Suprapubic skin (tissue), 3 donors: ENCODE data around the gene C9orf152.

Source experiments
- CTCF ChIP-seq, 2 donors: fragments of 200-600 bp in 1 of 2; fragments of 450-650 bp in 1 of 2; sonication (generic) in 1 of 2; IDR thresholded peaks; one replicate each; pipeline ENCODE4 v1.5.1; 2016 to 2019; ENCODE audit warnings: antibody characterized with exemption in 2 of 2, mild to moderate bottlenecking in 1 of 2, moderate library complexity in 1 of 2
- POLR2A ChIP-seq, 2 donors: fragments of 450-650 bp; IDR thresholded peaks; one replicate each; pipeline ENCODE4 v1.6.1; 2017; ENCODE audit warnings: antibody characterized with exemption in 2 of 2, mild to moderate bottlenecking in 2 of 2, moderate library complexity in 2 of 2

- TF ChIP-seq CTCF (IDR thresholded peaks at IDR 0.05) (no peak), POLR2A (IDR thresholded peaks at IDR 0.05) (no peak)
These were observed 28.2 kb downstream of the C9orf152 start for GRCh38 chr9:110179734-110180133.
